HEK293T (cell line): Measurements from ENCODE around the gene TRIM67.

Source experiments
- CTCF ChIA-PET: fragments of 350-600 bp; formaldehyde crosslinking; extraction: SDS; loops from one replicate; lab custom pipeline; 2021; ENCODE audit warnings: antibody characterized with exemption, inconsistent platforms; lab: Yijun Ruan, JAX
- POLR2A ChIA-PET: fragments of 350-600 bp; formaldehyde crosslinking; extraction: SDS; loops from one replicate; lab custom pipeline; 2020; ENCODE audit warnings: antibody characterized with exemption, inconsistent platforms; lab: Yijun Ruan, JAX
- DNase-seq: peaks from one replicate; pipeline ENCODE4 v3.0.0; 2012; ENCODE audit warnings: mixed read lengths; ENCODE audit errors: extremely low spot score
- ARNT ChIP-seq: fragments of 450-650 bp; IDR thresholded peaks from 2 replicates; pipeline ENCODE4 v1.6.1; 2017; ENCODE audit warnings: mild to moderate bottlenecking
- BHLHE40 ChIP-seq: fragments of 450-650 bp; IDR thresholded peaks from 2 replicates; pipeline ENCODE4 v1.6.1; 2016; ENCODE audit warnings: mild to moderate bottlenecking, moderate library complexity, borderline replicate concordance
- CTBP1 ChIP-seq: fragments of 450-650 bp; IDR thresholded peaks from 2 replicates; pipeline ENCODE4 v1.6.1; 2016; ENCODE audit warnings: borderline replicate concordance
- ELF4 ChIP-seq: fragments of 450-650 bp; IDR thresholded peaks from 2 replicates; pipeline ENCODE4 v1.6.1; 2017; ENCODE audit warnings: antibody characterized with exemption
- FOXA1 ChIP-seq: fragments of 450-650 bp; IDR thresholded peaks from 2 replicates; pipeline ENCODE4 v1.6.1; 2016; ENCODE audit warnings: mild to moderate bottlenecking
- FOXK2 ChIP-seq: fragments of 450-650 bp; IDR thresholded peaks from 2 replicates; pipeline ENCODE4 v1.6.1; 2016; ENCODE audit warnings: mild to moderate bottlenecking
- FOXM1 ChIP-seq: fragments of 450-650 bp; IDR thresholded peaks from 2 replicates; pipeline ENCODE4 v1.6.1; 2017; ENCODE audit warnings: mild to moderate bottlenecking, borderline replicate concordance
- HDGF ChIP-seq: fragments of 450-650 bp; IDR thresholded peaks from 2 replicates; pipeline ENCODE4 v1.6.1; 2017; ENCODE audit warnings: antibody characterized with exemption, borderline replicate concordance
- L3MBTL2 ChIP-seq: fragments of 450-650 bp; conservative IDR thresholded peaks from 2 replicates; pipeline ENCODE4 v1.6.1; 2016; ENCODE audit warnings: mild to moderate bottlenecking
- LEF1 ChIP-seq: fragments of 450-650 bp; IDR thresholded peaks from 2 replicates; pipeline ENCODE4 v1.6.1; 2017; ENCODE audit warnings: mild to moderate bottlenecking, borderline replicate concordance
- NFRKB ChIP-seq: fragments of 450-650 bp; IDR thresholded peaks from 2 replicates; pipeline ENCODE4 v1.6.1; 2016; ENCODE audit warnings: mild to moderate bottlenecking, moderate library complexity
- PKNOX1 ChIP-seq: fragments of 450-650 bp; IDR thresholded peaks from 2 replicates; pipeline ENCODE4 v1.6.1; 2016
- SP1 ChIP-seq: fragments of 450-650 bp; IDR thresholded peaks from 2 replicates; pipeline ENCODE4 v1.6.1; 2017
- SUZ12 ChIP-seq: fragments of 450-650 bp; IDR thresholded peaks from 2 replicates; pipeline ENCODE4 v1.6.1; 2016; ENCODE audit warnings: mild to moderate bottlenecking
- TARDBP ChIP-seq: fragments of 450-650 bp; IDR thresholded peaks from 2 replicates; pipeline ENCODE4 v1.6.1; 2016
- ZNF384 ChIP-seq: fragments of 450-650 bp; IDR thresholded peaks from 2 replicates; pipeline ENCODE4 v1.6.1; 2016

TRIM67 gene

GRCh38 chr1:231199868-231200267 lies 38.0 kb downstream of the TRIM67 start:
- POLR2A ChIA-PET = no interaction called here
- TF ChIP-seq FOXA1 = no peak
- TF ChIP-seq TARDBP = no peak
- no peak for TF ChIP-seq ZNF384
- no peak for TF ChIP-seq L3MBTL2
- TF ChIP-seq BHLHE40 = no peak
- TF ChIP-seq LEF1 = no peak
- no peak for TF ChIP-seq SP1
- TF ChIP-seq CTBP1 = no peak

GRCh38 chr1:231200388-231201031 lies 38.7 kb downstream of the TRIM67 start:
- ChIA-PET CTCF (no interaction called here), POLR2A (no interaction called here)
- no peak for DNase-seq
- TF ChIP-seq FOXM1 (no peak), BHLHE40 (no peak), NFRKB (no peak), CTBP1 (no peak), FOXA1 (no peak), SUZ12 (no peak), ARNT (no peak), ZNF384 (no peak), PKNOX1 (no peak), LEF1 (no peak)

More at GRCh38 chr1:231199868-231200267, 38.0 kb downstream of the TRIM67 start:
- CTCF ChIA-PET = no interaction called here
- DNase-seq = no peak

- ChIA-PET POLR2A (no interaction called here), CTCF (no interaction called here)
- TF ChIP-seq FOXK2 (no peak), ARNT (no peak), ZNF384 (no peak), NFRKB (no peak), SUZ12 (no peak), TARDBP (no peak), ELF4 (no peak), L3MBTL2 (no peak), FOXM1 (no peak), SP1 (no peak)
- DNase-seq = no peak
Observed at GRCh38 chr1:231201375-231201978, 39.6 kb downstream of the TRIM67 start.

GRCh38 chr1:231201979-231202633 lies 40.2 kb downstream of the TRIM67 start:
- CTCF ChIA-PET = interaction anchor here (1.2 kb wide), 1 partner anchor 9 kb away, joined by 6 read pairs; no protein-coding TSS in a partner anchor
- POLR2A ChIA-PET = no interaction called here
- TF ChIP-seq NFRKB (no peak), BHLHE40 (no peak), FOXM1 (no peak), TARDBP (no peak), SP1 (no peak), ZNF384 (no peak), SUZ12 (no peak), CTBP1 (no peak), FOXK2 (no peak), FOXA1 (no peak)
- no peak for DNase-seq

- no peak for TF ChIP-seq SP1
- TF ChIP-seq ZNF384 = no peak
- TF ChIP-seq SUZ12 = no peak
- TF ChIP-seq PKNOX1 = no peak
- TF ChIP-seq LEF1 = no peak
- no peak for TF ChIP-seq ELF4
- no peak for TF ChIP-seq FOXM1
- no peak for TF ChIP-seq ARNT
- no peak for TF ChIP-seq TARDBP
- TF ChIP-seq FOXA1 = no peak
- no peak for TF ChIP-seq HDGF
- TF ChIP-seq NFRKB = no peak
- TF ChIP-seq BHLHE40 = no peak
- TF ChIP-seq FOXK2 = no peak
- no peak for TF ChIP-seq CTBP1
- no peak for TF ChIP-seq L3MBTL2
- ChIA-PET CTCF (interaction anchor here (0.7 to 1.2 kb wide), 2 partner anchors 7 to 112 kb away, joined by 5 to 6 read pairs; no protein-coding TSS in a partner anchor), POLR2A (no interaction called here)
- no peak for DNase-seq
Observed at GRCh38 chr1:231203259-231204057, 41.6 kb downstream of the TRIM67 start.

GRCh38 chr1:231206856-231207255 lies 45.0 kb downstream of the TRIM67 start:
- ChIA-PET CTCF (interaction anchor here (0.6 to 1.1 kb wide), 3 partner anchors 36 to 825 kb away, joined by 3 read pairs; no protein-coding TSS in a partner anchor), POLR2A (interaction anchor here (0.6 kb wide), 1 partner anchor 9 kb away, joined by 3 read pairs; no protein-coding TSS in a partner anchor)
- TF ChIP-seq FOXK2 (no peak), NFRKB (no peak), ZNF384 (no peak), FOXA1 (no peak), CTBP1 (no peak), TARDBP (no peak), LEF1 (no peak), L3MBTL2 (no peak), HDGF (no peak), ELF4 (no peak), FOXM1 (no peak)
- DNase-seq = no peak
